Measurements from ENCODE around the gene COL21A1. TPM values are rescaled to one million over a fixed set of nuclear protein-coding genes. Genes with fewer than 3 reads are reported as not detected.

COL21A1 gene
- total RNA-seq, 4 donors from 2014 or later = 4.2 to 15.2 (median 4.9) TPM

GRCh38 chr6:56048601-56049000 lies 198.8 kb downstream of the COL21A1 start:
- DNase-seq (ENCODE audit: low spot score in 2 of 2) = no peak
- Histone ChIP-seq H3K36me3 (no peaks in the 10 kb centered on the region), H3K9me3 (no peaks in the 10 kb centered on the region), H3K27ac (no peak overlapping the region), H3K27me3 (no peaks in the 10 kb centered on the region), H3K4me3 (no peak overlapping the region), H3K4me1 (no peaks in the 10 kb centered on the region)
- TF ChIP-seq POLR2AphosphoS5 (IDR thresholded peaks at IDR 0.05) (no peak), POLR2A (IDR thresholded peaks at IDR 0.05) (no peak), CTCF (IDR thresholded peaks at IDR 0.05) (no peak), EP300 (IDR thresholded peaks at IDR 0.05) (no peak)
- WGBS = 90% methylated on average over 4 of the region's 4 CpGs

- H3K4me3 ChIP-seq = no peak overlapping the region
- DNase-seq (ENCODE audit: low spot score in 2 of 2) = no peak
- H3K27me3 ChIP-seq = no peaks in the 10 kb centered on the region
- no peaks in the 10 kb centered on the region for H3K9me3 ChIP-seq
- H3K4me1 ChIP-seq = no peaks in the 10 kb centered on the region
- H3K27ac ChIP-seq = no peak overlapping the region
- TF ChIP-seq POLR2AphosphoS5 (IDR thresholded peaks at IDR 0.05) = no peak
- no peak for TF ChIP-seq POLR2A (IDR thresholded peaks at IDR 0.05)
- TF ChIP-seq CTCF (IDR thresholded peaks at IDR 0.05) = no peak
- TF ChIP-seq EP300 (IDR thresholded peaks at IDR 0.05) = no peak
- WGBS = 73% methylated on average over 2 of the region's 2 CpGs
- no peaks in the 10 kb centered on the region for H3K36me3 ChIP-seq
These were observed 199.3 kb downstream of the COL21A1 start for GRCh38 chr6:56047931-56048540.

- Histone ChIP-seq H3K9me3 (no peaks in the 10 kb centered on the region), H3K36me3 (no peaks in the 10 kb centered on the region), H3K4me3 (no peak overlapping the region), H3K27ac (no peak overlapping the region), H3K4me1 (no peaks in the 10 kb centered on the region), H3K27me3 (no peaks in the 10 kb centered on the region)
- DNase-seq (ENCODE audit: low spot score in 2 of 2) = no peak
- WGBS = 61% methylated on average over 7 of the region's 7 CpGs
- TF ChIP-seq CTCF (IDR thresholded peaks at IDR 0.05) (no peak), POLR2A (IDR thresholded peaks at IDR 0.05) (no peak), EP300 (IDR thresholded peaks at IDR 0.05) (no peak), POLR2AphosphoS5 (IDR thresholded peaks at IDR 0.05) (no peak)
These were observed 200.8 kb downstream of the COL21A1 start for GRCh38 chr6:56046576-56046975.

- 87% methylated on average over 4 of the region's 4 CpGs for WGBS
- H3K4me1 ChIP-seq = no peaks in the 10 kb centered on the region
- DNase-seq (ENCODE audit: low spot score in 2 of 2) = no peak
- H3K4me3 ChIP-seq = no peak overlapping the region
- no peaks in the 10 kb centered on the region for H3K36me3 ChIP-seq
- no peaks in the 10 kb centered on the region for H3K27me3 ChIP-seq
- no peaks in the 10 kb centered on the region for H3K9me3 ChIP-seq
- no peak for TF ChIP-seq CTCF (IDR thresholded peaks at IDR 0.05)
- no peak for TF ChIP-seq EP300 (IDR thresholded peaks at IDR 0.05)
- no peak for TF ChIP-seq POLR2A (IDR thresholded peaks at IDR 0.05)
- TF ChIP-seq POLR2AphosphoS5 (IDR thresholded peaks at IDR 0.05) = no peak
- no peak overlapping the region for H3K27ac ChIP-seq
These were observed 203.6 kb downstream of the COL21A1 start for GRCh38 chr6:56043761-56044160.

- Histone ChIP-seq H3K4me3 (no peak overlapping the region), H3K9me3 (no peaks in the 10 kb centered on the region), H3K27ac (no peak overlapping the region), H3K27me3 (no peaks in the 10 kb centered on the region), H3K36me3 (no peaks in the 10 kb centered on the region), H3K4me1 (no peaks in the 10 kb centered on the region)
- no peak for TF ChIP-seq CTCF (IDR thresholded peaks at IDR 0.05)
- TF ChIP-seq EP300 (IDR thresholded peaks at IDR 0.05) = no peak
- no peak for TF ChIP-seq POLR2A (IDR thresholded peaks at IDR 0.05)
- no peak for TF ChIP-seq POLR2AphosphoS5 (IDR thresholded peaks at IDR 0.05)
- DNase-seq (ENCODE audit: low spot score in 2 of 2) = no peak
These were observed 204.3 kb downstream of the COL21A1 start for GRCh38 chr6:56043076-56043475.
